Lung (tissue), 12 donors: ENCODE data around the gene DHRSX. TPM values are rescaled to one million over a fixed set of nuclear protein-coding genes. Genes with fewer than 3 reads are reported as not detected.

Experiments
- ATAC-seq: fragments of 200-7000 bp; cut with Tn5 transposase; one replicate; pipeline ENCODE4 v1.9.1; 2020; ENCODE audit warnings: moderate number of reproducible peaks; ENCODE audit not compliant: insufficient read depth, low FRiP score
- DNase-seq, 3 donors: peaks; one replicate each; pipeline ENCODE4 v3.0.0-alpha.2; 2013 to 2017
- H3K27ac ChIP-seq, 2 donors: one replicate each; pipeline ENCODE4 v1.5.1; 2013; ENCODE audit warnings: mild to moderate bottlenecking in 2 of 2, moderate library complexity in 2 of 2, control low read depth in 1 of 2, inconsistent platforms in 1 of 2, low read depth in 1 of 2, low read length in 1 of 2
- H3K27me3 ChIP-seq, 3 donors: one replicate each; pipeline ENCODE4 v1.5.1; 2013; ENCODE audit warnings: low read length in 2 of 3; ENCODE audit not compliant: control insufficient read depth in 3 of 3, insufficient read depth in 3 of 3
- H3K36me3 ChIP-seq, 4 donors: one replicate each; pipeline ENCODE4 v1.5.1; 2013; ENCODE audit warnings: low read length in 4 of 4, mild to moderate bottlenecking in 1 of 4, moderate library complexity in 1 of 4; ENCODE audit not compliant: control insufficient read depth in 4 of 4, insufficient read depth in 4 of 4
- H3K4me1 ChIP-seq, 5 donors: one replicate each; pipeline ENCODE4 v1.5.1; 2013; ENCODE audit warnings: low read length in 5 of 5, mild to moderate bottlenecking in 2 of 5, moderate library complexity in 1 of 5; ENCODE audit not compliant: control insufficient read depth in 5 of 5, insufficient read depth in 5 of 5
- H3K4me3 ChIP-seq: one replicate; pipeline ENCODE4 v1.5.1; 2013; ENCODE audit warnings: mild to moderate bottlenecking, control low read depth, moderate library complexity
- H3K9ac ChIP-seq, 2 donors: one replicate each; pipeline ENCODE4 v1.5.1; 2013; ENCODE audit warnings: low read length in 2 of 2, control low read depth in 1 of 2; ENCODE audit not compliant: insufficient read depth in 1 of 2
- H3K9me3 ChIP-seq, 4 donors: one replicate each; pipeline ENCODE4 v1.5.1; 2013; ENCODE audit warnings: low read length in 3 of 4, mild to moderate bottlenecking in 1 of 4, moderate library complexity in 1 of 4; ENCODE audit not compliant: control insufficient read depth in 4 of 4, insufficient read depth in 3 of 4
- WGBS, 2 donors: extraction: QIAGEN DNeasy Blood & Tissue Kit; methylation state at CpG; one replicate each; pipeline ENCODE4 v1.1.7; 2013; 5-methylcytosine and 5-hydroxymethylcytosine counted together
- polyA plus RNA-seq, 2 donors: library from polyadenylated mRNA; stranded (reverse); fragments of 200-250 nt; gene quantifications; one replicate each; pipeline ENCODE4 v1.2.1, GENCODE V29; 2013
- total RNA-seq, 2 donors: library from RNA; depleted of rRNA in 1 of 2; stranded (reverse); fragments of >200 nt in 1 of 2; gene quantifications; one replicate each; pipeline ENCODE4 v1.2.1, GENCODE V29; 2014 to 2021
- TF ChIP-seq, protein P1 (sequence below): IDR thresholded peaks from 2 replicates; pipeline ENCODE4 v1.5.1; 2012; ENCODE audit warnings: mild to moderate bottlenecking; ENCODE audit errors: control extremely low read depth, extremely low read depth
- donor health status: control.
- donor health status: control.
- donor health status: Bipolar disorder and iron deficiency.
- donor health status: healthy.
- donor health status: DM: yes; HTN: yes; CAD: no.

The DHRSX gene
- total and polyA plus RNA-seq, 4 donors, result 7.0 to 26.3 (median 18.9) TPM

DNA sequence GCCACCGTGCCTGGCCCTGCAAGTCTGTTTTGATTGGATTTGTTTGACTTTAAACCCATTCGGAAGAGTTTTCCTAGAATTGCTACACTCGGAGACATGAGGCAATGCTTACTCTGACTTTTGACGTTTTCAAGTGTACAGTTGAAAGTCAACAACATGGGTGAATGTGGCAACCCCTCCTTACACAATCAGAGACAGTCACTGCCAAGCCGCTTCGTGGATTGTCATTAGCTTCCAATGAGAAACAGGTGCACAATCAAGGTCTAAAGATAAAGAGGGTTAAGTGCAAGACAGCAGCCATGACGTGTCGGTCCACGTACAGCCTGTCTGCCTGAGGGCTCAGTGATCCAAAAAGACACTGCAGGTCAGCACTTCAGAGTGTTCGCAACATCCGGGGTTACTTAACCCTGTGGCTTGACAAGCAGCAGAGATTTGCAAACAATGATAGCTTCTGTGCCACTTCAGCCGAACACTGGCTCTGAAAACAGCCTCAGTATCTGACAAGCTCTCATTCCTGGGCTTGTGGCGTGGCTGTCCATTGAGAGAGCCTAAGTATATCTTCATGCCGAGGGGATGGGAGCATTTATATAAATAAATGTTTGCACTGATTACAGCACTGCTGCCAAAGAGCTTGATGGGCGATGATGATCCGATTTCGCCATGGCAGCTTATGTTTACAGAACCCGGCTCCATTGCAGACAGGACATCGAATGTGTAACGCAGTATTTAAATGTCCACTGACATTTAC lies 180.0 kb downstream of the DHRSX start:
- Histone ChIP-seq H3K9me3 (no peaks in the 10 kb centered on the region), H3K27ac (peak overlapping the region; percentile 66 to 77), H3K27me3 (no peaks in the 10 kb centered on the region), H3K4me1 (peaks cover 2 to 9% (median 7%) of the 10 kb centered on the region in 5 donors), H3K9ac (peak overlapping the region in 1 of 2 donors; percentile 4), H3K36me3 (no peaks in the 10 kb centered on the region), H3K4me3 (no peak overlapping the region)
- 26 to 36% methylated on average over 20 of the region's 20 CpGs for whole genome bisulfite sequencing, 2 donors
- DNase-seq, result peak; percentile 39 to 76 (median 58)
- ATAC-seq, result peak; percentile 63
- TF ChIP-seq, protein P1, sequence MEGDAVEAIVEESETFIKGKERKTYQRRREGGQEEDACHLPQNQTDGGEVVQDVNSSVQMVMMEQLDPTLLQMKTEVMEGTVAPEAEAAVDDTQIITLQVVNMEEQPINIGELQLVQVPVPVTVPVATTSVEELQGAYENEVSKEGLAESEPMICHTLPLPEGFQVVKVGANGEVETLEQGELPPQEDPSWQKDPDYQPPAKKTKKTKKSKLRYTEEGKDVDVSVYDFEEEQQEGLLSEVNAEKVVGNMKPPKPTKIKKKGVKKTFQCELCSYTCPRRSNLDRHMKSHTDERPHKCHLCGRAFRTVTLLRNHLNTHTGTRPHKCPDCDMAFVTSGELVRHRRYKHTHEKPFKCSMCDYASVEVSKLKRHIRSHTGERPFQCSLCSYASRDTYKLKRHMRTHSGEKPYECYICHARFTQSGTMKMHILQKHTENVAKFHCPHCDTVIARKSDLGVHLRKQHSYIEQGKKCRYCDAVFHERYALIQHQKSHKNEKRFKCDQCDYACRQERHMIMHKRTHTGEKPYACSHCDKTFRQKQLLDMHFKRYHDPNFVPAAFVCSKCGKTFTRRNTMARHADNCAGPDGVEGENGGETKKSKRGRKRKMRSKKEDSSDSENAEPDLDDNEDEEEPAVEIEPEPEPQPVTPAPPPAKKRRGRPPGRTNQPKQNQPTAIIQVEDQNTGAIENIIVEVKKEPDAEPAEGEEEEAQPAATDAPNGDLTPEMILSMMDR, result no peak

DNA sequence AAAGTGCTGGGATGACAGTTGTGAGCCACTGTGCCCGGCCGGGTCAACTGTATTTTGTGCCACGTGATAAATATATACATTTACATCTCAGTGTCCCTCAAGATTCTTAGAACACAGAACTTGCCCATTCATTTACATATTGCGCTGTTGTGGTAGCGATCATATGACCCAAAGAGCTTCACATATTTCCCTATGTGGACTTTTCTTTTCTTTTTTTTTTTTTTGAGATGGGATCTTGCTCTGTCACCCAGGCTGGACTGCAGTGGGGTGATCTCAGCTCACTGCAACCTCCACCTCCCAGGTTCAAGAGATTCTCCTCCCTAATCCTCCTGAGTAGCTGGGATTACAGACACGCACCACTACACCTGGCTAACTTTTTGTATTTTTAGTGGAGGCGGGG lies 180.7 kb downstream of the DHRSX start:
- no peak for ATAC-seq
- no peak for DNase-seq
- Histone ChIP-seq H3K9me3 (peaks cover 0 to 5% (median 0%) of the 10 kb centered on the region in 4 donors), H3K27ac (peak overlapping the region in 1 of 2 donors; percentile 56), H3K9ac (no peak overlapping the region), H3K27me3 (no peaks in the 10 kb centered on the region), H3K36me3 (no peaks in the 10 kb centered on the region), H3K4me3 (no peak overlapping the region), H3K4me1 (peaks cover 2 to 9% (median 7%) of the 10 kb centered on the region in 5 donors)
- WGBS, 2 donors, result 97 to 98% methylated on average over 7 of the region's 7 CpGs
- TF ChIP-seq, protein P1, result no peak

DNA sequence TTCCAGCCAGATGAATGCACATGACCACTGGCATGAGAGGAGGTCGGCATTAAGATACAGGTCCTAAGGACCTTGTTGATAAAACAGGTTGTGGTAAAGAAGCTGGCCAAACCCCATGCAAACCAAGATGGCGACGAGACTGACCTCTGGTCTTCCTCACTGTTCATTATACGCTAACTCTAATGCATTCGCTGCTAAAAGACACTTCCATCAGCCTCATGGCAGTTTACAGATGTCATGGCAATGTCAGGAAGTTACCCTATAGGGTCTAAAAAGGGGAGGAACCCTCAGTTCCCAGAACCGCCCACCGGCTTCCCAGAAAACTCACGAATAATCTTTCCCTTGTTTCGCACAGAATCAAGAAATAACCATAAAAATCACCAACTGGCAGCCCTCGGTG lies 182.4 kb downstream of the DHRSX start:
- TF ChIP-seq, protein P1, result no peak
- peaks cover 0 to 5% (median 0%) of the 10 kb centered on the region in 4 donors for H3K9me3 ChIP-seq
- ATAC-seq, result no peak
- H3K27me3 ChIP-seq, result no peaks in the 10 kb centered on the region
- 93 to 95% methylated on average over 10 of the region's 10 CpGs for WGBS, 2 donors
- no peak for DNase-seq
- H3K36me3 ChIP-seq, result no peaks in the 10 kb centered on the region
- no peak overlapping the region for H3K4me3 ChIP-seq
- H3K4me1 ChIP-seq, result peaks cover 2 to 9% (median 6%) of the 10 kb centered on the region in 5 donors
- H3K27ac ChIP-seq, result no peak overlapping the region
- H3K9ac ChIP-seq, result no peak overlapping the region
